H1 (cell line): Measurements from ENCODE around the gene CEP89. TPM values are rescaled to one million over a fixed set of nuclear protein-coding genes. Genes with fewer than 3 reads are reported as not detected.

Experiments used
- CTCF ChIA-PET: fragments of 300-600 bp; sonication (Branson Sonifier 250); formaldehyde crosslinking; loops from one replicate; lab custom pipeline; 2021; ENCODE audit not compliant: partially characterized antibody; lab: Charles Lee
- POLR2A ChIA-PET: fragments of 300-600 bp; sonication (Branson Sonifier 250); formaldehyde crosslinking; loops from one replicate; lab custom pipeline; 2021; ENCODE audit warnings: inconsistent platforms; ENCODE audit not compliant: partially characterized antibody; lab: Charles Lee
- DNase-seq, 2 experiments: peaks; one replicate each; pipeline versions ENCODE4 v3.0.0 to v3.0.0-alpha.2; 2010 to 2022; ENCODE audit warnings: low spot score in 2 of 2, low read depth in 1 of 2, mixed read lengths in 1 of 2
- FAIRE-seq: peaks from 2 replicates; lab custom pipeline; 2011; peaks lifted over from hg19 to GRCh38; lab: Jason Lieb, UNC
- H2AFZ ChIP-seq: 2 replicates; pipeline ENCODE4 v1.8.1; 2012; ENCODE audit warnings: low read length, inconsistent platforms
- H2AK5ac ChIP-seq: 2 replicates; pipeline ENCODE4 v1.6.1; 2013; ENCODE audit warnings: low read depth, low read length
- H2BK120ac ChIP-seq: replicated peaks from 2 replicates; pipeline ENCODE3; 2013; ENCODE audit warnings: low read depth, low read length, inconsistent platforms
- H2BK12ac ChIP-seq: 2 replicates; pipeline ENCODE4 v1.6.1; 2013; ENCODE audit warnings: low read depth, low read length
- H2BK15ac ChIP-seq: 2 replicates; pipeline ENCODE4 v1.6.1; 2013; ENCODE audit warnings: low read length
- H2BK20ac ChIP-seq: 2 replicates; pipeline ENCODE4 v1.6.1; 2013; ENCODE audit warnings: low read length
- H2BK5ac ChIP-seq: 2 replicates; pipeline ENCODE4 v1.6.1; 2013; ENCODE audit warnings: low read depth, low read length
- H3K14ac ChIP-seq: 2 replicates; pipeline ENCODE4 v1.6.1; 2013; ENCODE audit warnings: inconsistent platforms; ENCODE audit not compliant: insufficient read length
- H3K18ac ChIP-seq: 2 replicates; pipeline ENCODE4 v1.6.1; 2013; ENCODE audit warnings: low read length; ENCODE audit errors: extremely low read depth
- H3K23ac ChIP-seq: 2 replicates; pipeline ENCODE4 v1.6.1; 2013; ENCODE audit warnings: inconsistent platforms; ENCODE audit not compliant: insufficient read length
- H3K23me2 ChIP-seq: 2 replicates; pipeline ENCODE4 v1.6.1; 2013; ENCODE audit warnings: low read depth, low read length
- H3K27ac ChIP-seq: 2 replicates; pipeline ENCODE4 v1.6.1; 2011; ENCODE audit warnings: low read depth, low read length, inconsistent platforms
- H3K27me3 ChIP-seq, 4 experiments: replicated peaks in 1 of 4; 1 replicate in 1 of 4; 2 replicates in 3 of 4; pipeline versions ENCODE4 v1.6.1 to v1.8.1; 2011 to 2013; ENCODE audit warnings: low read length in 3 of 4, mild to moderate bottlenecking in 3 of 4, inconsistent platforms in 2 of 4, mixed read lengths in 2 of 4, moderate library complexity in 1 of 4; ENCODE audit not compliant: control insufficient read depth in 3 of 4, insufficient read depth in 3 of 4; ENCODE audit errors: extremely low read depth in 1 of 4
- H3K36me3 ChIP-seq, 4 experiments: 2 replicates each; pipeline versions ENCODE4 v1.6.1 to v1.8.1; 2011 to 2013; ENCODE audit warnings: mild to moderate bottlenecking in 4 of 4, low read length in 3 of 4, moderate library complexity in 2 of 4, control low read depth in 1 of 4, inconsistent platforms in 1 of 4; ENCODE audit not compliant: insufficient read depth in 4 of 4, control insufficient read depth in 2 of 4
- H3K4ac ChIP-seq: replicated peaks from 2 replicates; pipeline ENCODE3; 2013; ENCODE audit warnings: low read length, low read depth, mixed read lengths, inconsistent platforms; ENCODE audit not compliant: insufficient read length
- H3K4me1 ChIP-seq, 4 experiments: replicated peaks in 1 of 4; 1 replicate in 1 of 4; 2 replicates in 3 of 4; pipeline versions ENCODE4 v1.6.1 to v1.8.1; 2011 to 2013; ENCODE audit warnings: low read length in 3 of 4, inconsistent platforms in 2 of 4, mixed read lengths in 1 of 4; ENCODE audit not compliant: insufficient read depth in 4 of 4, control insufficient read depth in 3 of 4
- H3K4me2 ChIP-seq, 2 experiments: 2 replicates each; pipeline versions ENCODE4 v1.6.1 to v1.8.1; 2011 to 2013; ENCODE audit warnings: low read depth in 2 of 2, low read length in 2 of 2, control low read depth in 1 of 2, inconsistent platforms in 1 of 2, mild to moderate bottlenecking in 1 of 2; ENCODE audit not compliant: insufficient read depth in 1 of 2
- H3K4me3 ChIP-seq, 4 experiments: fragments of 200-600, 300-600 bp in 1 of 4; sonication (generic), shearing (Covaris generic), sonication (Bioruptor Twin) in 1 of 4; 2 replicates each; pipeline versions ENCODE4 v1.5.1 to v1.8.1; 2011 to 2016; ENCODE audit warnings: low read length in 4 of 4, low read depth in 3 of 4, control low read depth in 2 of 4, inconsistent platforms in 2 of 4, mild to moderate bottlenecking in 2 of 4, mixed read lengths in 1 of 4, moderate library complexity in 1 of 4; ENCODE audit not compliant: insufficient read depth in 2 of 4; ENCODE audit errors: extremely low read depth in 1 of 4
- H3K56ac ChIP-seq: replicated peaks from 2 replicates; pipeline ENCODE3; 2013; ENCODE audit warnings: low read depth, mild to moderate bottlenecking, mixed read lengths, low read length, inconsistent platforms; ENCODE audit not compliant: insufficient read length
- H3K79me1 ChIP-seq: 2 replicates; pipeline ENCODE4 v1.6.1; 2013; ENCODE audit warnings: low read depth, low read length, control low read depth
- H3K79me2 ChIP-seq, 2 experiments: 2 replicates each; pipeline versions ENCODE4 v1.6.1 to v1.8.1; 2012 to 2013; ENCODE audit warnings: low read length in 2 of 2, mild to moderate bottlenecking in 2 of 2, inconsistent platforms in 1 of 2; ENCODE audit not compliant: insufficient read depth in 2 of 2, control insufficient read depth in 1 of 2
- H3K9ac ChIP-seq, 4 experiments: replicated peaks in 1 of 4; 1 replicate in 1 of 4; 2 replicates in 3 of 4; pipeline versions ENCODE4 v1.6.1 to v1.8.1; 2011 to 2013; ENCODE audit warnings: low read depth in 3 of 4, low read length in 3 of 4, control low read depth in 2 of 4, mild to moderate bottlenecking in 2 of 4, moderate library complexity in 2 of 4, inconsistent platforms in 1 of 4; ENCODE audit errors: extremely low read depth in 1 of 4
- H3K9me3 ChIP-seq, 2 experiments: 2 replicates each; pipeline versions ENCODE4 v1.6.1 to v1.8.1; 2012 to 2013; ENCODE audit warnings: mild to moderate bottlenecking in 2 of 2, moderate library complexity in 2 of 2, control low read depth in 1 of 2, inconsistent platforms in 1 of 2, low read depth in 1 of 2, low read length in 1 of 2, mixed read lengths in 1 of 2; ENCODE audit not compliant: insufficient read depth in 2 of 2
- H4K20me1 ChIP-seq, 2 experiments: replicated peaks in 1 of 2; 2 replicates each; pipeline versions ENCODE3 to v1.8.1; 2011 to 2013; ENCODE audit warnings: inconsistent platforms in 2 of 2, low read length in 2 of 2, mild to moderate bottlenecking in 1 of 2; ENCODE audit not compliant: insufficient read depth in 2 of 2, control insufficient read depth in 1 of 2
- H4K5ac ChIP-seq: 2 replicates; pipeline ENCODE4 v1.6.1; 2013; ENCODE audit warnings: low read length, low read depth, mixed read lengths, inconsistent platforms; ENCODE audit not compliant: insufficient read length
- H4K8ac ChIP-seq: 2 replicates; pipeline ENCODE4 v1.8.0; 2013; ENCODE audit warnings: mild to moderate bottlenecking, moderate library complexity, low read length, inconsistent platforms; ENCODE audit not compliant: insufficient read depth; ENCODE audit errors: extremely low read depth
- H4K91ac ChIP-seq: replicated peaks from 2 replicates; pipeline ENCODE3; 2013; ENCODE audit warnings: low read length, mixed read lengths, inconsistent platforms; ENCODE audit not compliant: insufficient read length
- ATF2 ChIP-seq: IDR thresholded peaks from 2 replicates; pipeline ENCODE4 v1.6.1; 2012; ENCODE audit warnings: low read length, inconsistent platforms
- CEBPB ChIP-seq: IDR thresholded peaks from 2 replicates; pipeline ENCODE4 v1.6.1; 2012; ENCODE audit warnings: low read depth, low read length
- CHD2 ChIP-seq: IDR thresholded peaks from 2 replicates; pipeline ENCODE4 v1.6.1; 2012; ENCODE audit warnings: low read length, improper control_type of control experiment
- GABPA ChIP-seq: IDR thresholded peaks from 2 replicates; pipeline ENCODE4 v1.6.1; 2011; ENCODE audit warnings: mild to moderate bottlenecking, low read length, moderate library complexity, borderline replicate concordance; ENCODE audit not compliant: insufficient read depth
- KDM1A ChIP-seq: fragments of 200-600, 300-600 bp; sonication (generic); IDR thresholded peaks from 2 replicates; pipeline ENCODE4 v1.7.1; 2016; ENCODE audit warnings: mild to moderate bottlenecking, low read length, borderline replicate concordance
- KDM5A ChIP-seq: fragments of 200-600 bp; IDR thresholded peaks from 2 replicates; pipeline ENCODE4 v1.7.1; 2012; ENCODE audit warnings: mild to moderate bottlenecking, low read length, inconsistent platforms, mixed read lengths
- MAFK ChIP-seq: IDR thresholded peaks from 2 replicates; pipeline ENCODE4 v1.6.1; 2012; ENCODE audit warnings: low read depth, mild to moderate bottlenecking, improper control_type of control experiment, low read length
- POLR2A ChIP-seq, 2 experiments: IDR thresholded peaks; 1 replicate in 1 of 2; 2 replicates in 1 of 2; pipeline ENCODE4 v1.6.1; 2011; ENCODE audit warnings: low read depth in 2 of 2, low read length in 2 of 2, mild to moderate bottlenecking in 2 of 2; ENCODE audit errors: control extremely low read depth in 1 of 2
- RBBP5 ChIP-seq: IDR thresholded peaks from 2 replicates; pipeline ENCODE4 v1.7.1; 2012; ENCODE audit warnings: low read depth, mild to moderate bottlenecking, inconsistent platforms, low read length, moderate library complexity, borderline replicate concordance
- RNF2 ChIP-seq: fragments of 200-900, 300-1000 bp; sonication (generic); IDR thresholded peaks from 2 replicates; pipeline ENCODE4 v1.7.1; 2016; ENCODE audit warnings: borderline replicate concordance, low read depth, mild to moderate bottlenecking, antibody characterized with exemption, low read length; ENCODE audit not compliant: poor library complexity, severe bottlenecking; ENCODE audit errors: missing control alignments
- SP4 ChIP-seq: IDR thresholded peaks from 2 replicates; pipeline ENCODE4 v1.6.1; 2012; ENCODE audit warnings: low read length, inconsistent platforms
- TBP ChIP-seq: IDR thresholded peaks from 2 replicates; pipeline ENCODE4 v1.6.1; 2011; ENCODE audit warnings: low read depth, low read length, improper control_type of control experiment
- ZNF274 ChIP-seq: IDR thresholded peaks from 2 replicates; pipeline ENCODE4 v1.7.0; 2012; ENCODE audit warnings: low read length, borderline replicate concordance; ENCODE audit errors: extremely low read depth
- WGBS, 2 experiments: shearing (Covaris generic) in 1 of 2; methylation state at CpG; one replicate each; pipeline versions ENCODE4 v1.1.6 to v1.1.7; 2013 to 2015; ENCODE audit warnings: low lambda C conversion rate in 2 of 2, mixed read lengths in 2 of 2, inconsistent platforms in 1 of 2, low coverage in 1 of 2, missing lambda C conversion rate in 1 of 2; ENCODE audit not compliant: insufficient replicate concordance in 2 of 2, insufficient coverage in 1 of 2, insufficient read length in 1 of 2; ENCODE audit errors: extremely low coverage in 1 of 2, missing lambda C conversion rate in 1 of 2; 5-methylcytosine and 5-hydroxymethylcytosine counted together
- polyA plus RNA-seq, 7 experiments: library from polyadenylated mRNA; depleted of rRNA in 3 of 7; stranded (reverse) in 5 of 7; unstranded in 2 of 7; fragments of >200 nt in 5 of 7; fragments of 200-250 nt in 2 of 7; gene quantifications; 1 replicate in 5 of 7; 2 replicates in 1 of 7; 4 replicates in 1 of 7; pipeline versions ENCODE4 v1.2.1 to v1.2.3, GENCODE V29; 2011 to 2013; ENCODE audit warnings: missing spikeins in 2 of 7, mixed read lengths in 2 of 7
- total RNA-seq: library from RNA; stranded (reverse); fragmentation: NEBNext Ultra II Directional; extraction: Animal tissue kit (Norgen Biotek cat#: 25700); gene quantifications from 2 replicates; pipeline ENCODE4 v1.2.1, GENCODE V29; 2021

Gene CEP89
- total and polyA plus RNA-seq, 2 of the 8 experiments (the other 6 are each of a cell fraction or from before 2014, with no cell fraction given): 23.0 to 23.6 TPM

GRCh38 chr19:32872391-32872790 lies 99.4 kb downstream of the CEP89 start:
- Histone ChIP-seq H3K23ac (no peak overlapping the region), H2BK120ac (no peak overlapping the region), H3K4ac (no peak overlapping the region), H2BK20ac (no peak overlapping the region), H3K36me3 (no peaks in the 10 kb centered on the region), H3K9me3 (no peaks in the 10 kb centered on the region), H2BK5ac (no peak overlapping the region), H3K4me2 (no peak overlapping the region), H4K91ac (no peak overlapping the region), H2BK15ac (no peak overlapping the region), H3K27me3 (no peaks in the 10 kb centered on the region), H4K20me1 (peaks cover 0 to 1% of the 10 kb centered on the region in 2 experiments), H3K9ac (no peak overlapping the region), H3K79me2 (no peaks in the 10 kb centered on the region), H2AK5ac (no peak overlapping the region), H3K18ac (no peak overlapping the region), H3K27ac (no peak overlapping the region), H3K14ac (no peak overlapping the region), H4K5ac (no peak overlapping the region), H4K8ac (no peak overlapping the region), H3K23me2 (no peaks in the 10 kb centered on the region), H3K79me1 (no peaks in the 10 kb centered on the region), H3K4me1 (peaks cover 0 to 8% (median 3%) of the 10 kb centered on the region in 4 experiments; a peak in 6 of 7 replicates), H3K4me3 (no peak overlapping the region), H2BK12ac (no peak overlapping the region), H3K56ac (no peak overlapping the region), H2AFZ (no peak overlapping the region)
- CTCF ChIA-PET: no interaction called here
- WGBS, 2 experiments: 89% methylated on average over 3 of the region's 3 CpGs; no CpG with 5 or more reads in 1 of the 2 experiments
- FAIRE-seq (no peak), DNase-seq (peak in 1 of 2 experiments; percentile 1)
- TF ChIP-seq SP4: no peak
- no peak for TF ChIP-seq CHD2
- TF ChIP-seq RBBP5: no peak
- TF ChIP-seq ZNF274: no peak
- no peak for TF ChIP-seq KDM5A
- TF ChIP-seq CEBPB: no peak
- no peak for TF ChIP-seq MAFK
- TF ChIP-seq KDM1A: no peak
- no peak for TF ChIP-seq TBP
- no peak for TF ChIP-seq POLR2A (IDR thresholded peaks at IDR 0.05; ENCODE audit: control extremely low read depth in 1 of 2, low read depth in 2 of 2, low read length in 2 of 2)
- TF ChIP-seq RNF2: no peak
- TF ChIP-seq ATF2: no peak
- TF ChIP-seq GABPA: no peak
- POLR2A ChIA-PET: interaction anchor here (0.6 kb wide), 1 partner anchor 75 kb away, joined by 5 read pairs; no protein-coding TSS in a partner anchor
